Esophagus muscularis mucosa (tissue), 4 donors: ENCODE measurements around the gene CLDN22.

ENCODE experiments used
- CTCF ChIP-seq, 3 experiments: fragments of 200-600 bp in 2 of 3; fragments of 450-650 bp in 1 of 3; sonication (generic) in 2 of 3; IDR thresholded peaks; one replicate each; pipeline ENCODE4 v1.5.1; 2017 to 2019; ENCODE audit warnings: antibody characterized with exemption in 3 of 3, mild to moderate bottlenecking in 2 of 3, moderate library complexity in 1 of 3
- EP300 ChIP-seq: sonication (generic); formaldehyde crosslinking; IDR thresholded peaks from one replicate; pipeline ENCODE4 v1.6.1; 2017; ENCODE audit warnings: antibody characterized with exemption
- POLR2A ChIP-seq: fragments of 450-650 bp; IDR thresholded peaks from one replicate; pipeline ENCODE4 v1.6.1; 2017; ENCODE audit warnings: antibody characterized with exemption, moderate library complexity, mild to moderate bottlenecking, low read depth

- TF ChIP-seq CTCF (IDR thresholded peaks at IDR 0.05): no peak
- no peak for TF ChIP-seq POLR2A
- no peak for TF ChIP-seq EP300
These were observed 27.5 kb upstream of the CLDN22 start for GRCh38 chr4:183347566-183347965.
